ENCODE results near the gene TARS3. TPM values are rescaled to one million over a fixed set of nuclear protein-coding genes. Genes with fewer than 3 reads are reported as not detected.

TARS3 gene
- total and polyA plus RNA-seq, 12 donors, result 8.1 to 42.5 (median 33.8) TPM

DNA sequence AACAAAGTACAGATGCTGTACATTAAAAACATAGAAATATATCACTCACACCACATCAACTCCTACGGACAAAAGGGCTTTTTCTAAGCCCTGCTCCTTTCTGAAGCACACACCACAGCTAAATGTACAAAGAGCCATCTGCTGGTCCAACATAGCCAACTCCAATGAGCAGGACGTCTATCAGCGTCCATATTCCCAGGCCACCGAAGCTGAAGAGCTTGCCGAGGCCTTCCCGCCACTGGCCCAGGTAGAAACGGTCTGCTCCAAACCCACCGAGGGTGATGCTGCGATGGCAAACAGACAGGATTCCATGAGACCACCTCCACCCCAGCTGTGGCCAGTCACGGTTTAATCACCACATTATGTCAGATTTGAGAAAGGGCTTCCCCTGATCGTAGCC, 81.9 kb downstream of the TARS3 start:
- no peaks in the 10 kb centered on the region for H3K27me3 ChIP-seq
- 57 to 63% methylated on average over 11 of the region's 11 CpGs for WGBS, 2 donors
- DNase-seq (no peak), ATAC-seq (peak in 3 of 8 donors; percentile 19 to 32 (median 30))
- peak overlapping the region in 9 of 10 donors; percentile 0 to 81 (median 56) for H3K27ac ChIP-seq
- H3K4me1 ChIP-seq, result peaks cover 0 to 39% (median 27%) of the 10 kb centered on the region in 9 donors
- intact Hi-C loops (cut with DNase I), result loop anchor here in 8 of 10 donors (2.0 to 10.0 kb wide), 8 partner anchors 98 to 345 kb away; partner anchors contain the start of gene SNRPA1 (in 2 of the 8)
- H3K9me3 ChIP-seq, result no peaks in the 10 kb centered on the region
- TF ChIP-seq, protein P1, sequence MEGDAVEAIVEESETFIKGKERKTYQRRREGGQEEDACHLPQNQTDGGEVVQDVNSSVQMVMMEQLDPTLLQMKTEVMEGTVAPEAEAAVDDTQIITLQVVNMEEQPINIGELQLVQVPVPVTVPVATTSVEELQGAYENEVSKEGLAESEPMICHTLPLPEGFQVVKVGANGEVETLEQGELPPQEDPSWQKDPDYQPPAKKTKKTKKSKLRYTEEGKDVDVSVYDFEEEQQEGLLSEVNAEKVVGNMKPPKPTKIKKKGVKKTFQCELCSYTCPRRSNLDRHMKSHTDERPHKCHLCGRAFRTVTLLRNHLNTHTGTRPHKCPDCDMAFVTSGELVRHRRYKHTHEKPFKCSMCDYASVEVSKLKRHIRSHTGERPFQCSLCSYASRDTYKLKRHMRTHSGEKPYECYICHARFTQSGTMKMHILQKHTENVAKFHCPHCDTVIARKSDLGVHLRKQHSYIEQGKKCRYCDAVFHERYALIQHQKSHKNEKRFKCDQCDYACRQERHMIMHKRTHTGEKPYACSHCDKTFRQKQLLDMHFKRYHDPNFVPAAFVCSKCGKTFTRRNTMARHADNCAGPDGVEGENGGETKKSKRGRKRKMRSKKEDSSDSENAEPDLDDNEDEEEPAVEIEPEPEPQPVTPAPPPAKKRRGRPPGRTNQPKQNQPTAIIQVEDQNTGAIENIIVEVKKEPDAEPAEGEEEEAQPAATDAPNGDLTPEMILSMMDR (IDR thresholded peaks at IDR 0.05), result peak in 2 of 9 donors; percentile 9 to 15
- no peak overlapping the region for H3K4me3 ChIP-seq
- H3K36me3 ChIP-seq, result peaks cover 0 to 91% (median 31%) of the 10 kb centered on the region in 9 donors

DNA sequence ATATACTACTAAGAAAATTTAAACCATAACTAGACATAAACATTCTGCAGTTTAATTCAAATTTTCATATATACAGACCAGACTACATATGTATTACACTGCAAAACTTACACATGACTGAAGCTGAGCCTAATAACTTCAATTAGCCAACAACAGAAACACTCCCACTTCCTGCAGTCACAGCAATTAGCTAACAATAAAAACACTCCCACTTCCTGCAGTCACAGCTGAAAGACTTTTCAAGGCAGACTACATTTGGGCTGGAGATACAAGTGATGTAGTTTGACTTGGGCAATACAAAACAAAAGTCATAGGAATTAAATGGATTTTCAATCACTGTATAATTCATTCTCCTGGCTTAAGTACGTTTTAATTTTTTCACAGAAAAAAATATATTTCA, 82.4 kb downstream of the TARS3 start:
- WGBS, 2 donors, result 47 to 60% methylated on average over 1 of the region's 1 CpG
- Histone ChIP-seq H3K9me3 (no peaks in the 10 kb centered on the region), H3K27me3 (no peaks in the 10 kb centered on the region), H3K4me3 (no peak overlapping the region), H3K4me1 (peaks cover 0 to 36% (median 23%) of the 10 kb centered on the region in 9 donors), H3K27ac (peak overlapping the region in 9 of 10 donors; percentile 10 to 81 (median 56)), H3K36me3 (peaks cover 0 to 86% (median 29%) of the 10 kb centered on the region in 9 donors)
- peak in 7 of 8 donors; percentile 55 to 85 (median 74) for ATAC-seq
- TF ChIP-seq, protein P1 (IDR thresholded peaks at IDR 0.05), result no peak
- DNase-seq, result no peak
- intact Hi-C loops (cut with DNase I), result loop anchor here (1.0 to 10.0 kb wide), 10 partner anchors 97 to 345 kb away; partner anchors contain the start of gene SNRPA1 (in 2 of the 10)

DNA sequence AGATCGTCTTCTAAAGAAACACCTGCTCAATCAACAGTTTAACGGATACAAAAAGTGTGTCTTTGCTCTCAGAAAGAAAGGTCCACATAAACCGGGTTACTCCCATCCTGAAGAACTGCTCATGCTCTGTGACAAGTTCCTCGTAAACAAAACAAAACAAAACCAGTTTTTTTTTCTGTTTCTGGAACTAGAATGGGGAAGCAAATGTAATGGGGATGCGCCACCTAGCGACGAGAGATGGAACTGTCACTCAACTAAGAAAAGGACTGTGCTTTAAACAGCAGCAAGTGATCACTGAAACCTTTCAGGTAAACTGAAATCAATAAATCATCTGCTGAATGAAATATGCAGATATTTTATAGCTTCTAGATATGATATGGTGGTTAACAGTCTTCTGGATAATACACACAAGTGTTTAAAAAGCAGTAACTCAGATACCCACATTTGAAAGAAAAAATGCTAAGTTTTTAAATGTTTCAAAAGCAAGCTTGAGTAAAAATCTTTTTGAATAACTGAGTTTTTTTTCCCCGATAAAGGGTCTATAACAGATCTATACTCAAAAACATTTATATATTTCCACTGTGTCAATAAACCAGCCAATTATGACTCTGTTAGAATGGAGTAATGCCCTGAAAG, 83.0 kb downstream of the TARS3 start:
- ATAC-seq, result peak; percentile 38 to 84 (median 73)
- peak overlapping the region in 8 of 10 donors; percentile 14 to 81 (median 44) for H3K27ac ChIP-seq

DNA sequence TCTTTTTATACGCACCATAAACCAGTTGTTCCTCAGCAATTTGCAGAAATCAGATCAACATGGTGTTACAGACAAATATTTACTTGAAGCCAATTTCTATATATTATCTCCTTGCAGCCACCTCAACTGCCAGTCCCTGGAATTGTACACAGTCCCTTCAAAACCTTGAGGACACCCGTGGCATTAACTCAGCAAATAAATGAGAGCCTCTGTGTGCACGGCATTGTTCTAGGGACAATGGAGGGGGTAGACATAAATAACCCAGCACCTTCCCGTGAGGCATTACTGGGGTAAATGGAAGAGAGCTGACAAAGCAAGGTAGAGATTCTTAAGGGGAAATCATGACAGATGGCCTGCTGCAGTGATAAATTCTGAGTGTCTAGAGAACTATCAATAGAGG, 84.6 kb downstream of the TARS3 start:
- ATAC-seq (no peak), DNase-seq (no peak)
- Histone ChIP-seq H3K4me3 (no peak overlapping the region), H3K9me3 (no peaks in the 10 kb centered on the region), H3K4me1 (peaks cover 0 to 31% (median 22%) of the 10 kb centered on the region in 9 donors), H3K36me3 (peaks cover 0 to 69% (median 21%) of the 10 kb centered on the region in 9 donors), H3K27ac (no peak overlapping the region), H3K27me3 (no peaks in the 10 kb centered on the region)
- WGBS, 2 donors, result 76 to 82% methylated on average over 4 of the region's 4 CpGs
- intact Hi-C loops (cut with DNase I), result loop anchor here in 9 of 10 donors (2.0 to 10.0 kb wide), 8 partner anchors 95 to 342 kb away; partner anchors contain the start of gene SNRPA1 (in 2 of the 9)
- TF ChIP-seq, protein P1 (IDR thresholded peaks at IDR 0.05), result no peak

More for the DNA sequence above, 83.0 kb downstream of the TARS3 start:
- Histone ChIP-seq H3K9me3 (no peaks in the 10 kb centered on the region), H3K4me3 (peak overlapping the region in 1 of 10 donors; percentile 7), H3K4me1 (peaks cover 0 to 31% (median 22%) of the 10 kb centered on the region in 9 donors), H3K27me3 (no peaks in the 10 kb centered on the region), H3K36me3 (peaks cover 0 to 83% (median 29%) of the 10 kb centered on the region in 9 donors)
- TF ChIP-seq, protein P1 (IDR thresholded peaks at IDR 0.05), result peak; percentile 93 to 99 (median 95)
- WGBS, 2 donors, result 19 to 21% methylated on average over 8 of the region's 8 CpGs
- intact Hi-C loops (cut with DNase I), result loop anchor here (1.0 to 10.0 kb wide), 9 partner anchors 96 to 344 kb away; partner anchors contain the start of gene SNRPA1 (in 2 of the 10)
- peak; percentile 59 to 77 for DNase-seq
